Astrocyte (in vitro differentiated cells and primary cell): ENCODE results near the gene LRRN1. TPM values are rescaled to one million over a fixed set of nuclear protein-coding genes. Genes with fewer than 3 reads are reported as not detected.

ENCODE experiments used
- DNase-seq: peaks from one replicate; pipeline ENCODE4 v3.0.0-alpha.2; 2010; ENCODE audit warnings: low read depth
- FAIRE-seq: peaks from 2 replicates; lab custom pipeline; 2011; peaks lifted over from hg19 to GRCh38; lab: Jason Lieb, UNC
- H2AFZ ChIP-seq: 2 replicates; pipeline ENCODE4 v1.6.0; 2012; ENCODE audit warnings: low read depth, low read length, inconsistent platforms
- H3K27ac ChIP-seq: 2 replicates; pipeline ENCODE4 v1.5.1; 2011; ENCODE audit warnings: low read depth, low read length, inconsistent platforms
- H3K27me3 ChIP-seq: 2 replicates; pipeline ENCODE4 v1.6.0; 2011; ENCODE audit warnings: low read length, inconsistent platforms; ENCODE audit not compliant: insufficient read depth
- H3K36me3 ChIP-seq: 2 replicates; pipeline ENCODE4 v1.5.1; 2011; ENCODE audit warnings: low read length, inconsistent platforms; ENCODE audit not compliant: insufficient read depth
- H3K4me1 ChIP-seq: 2 replicates; pipeline ENCODE4 v1.5.1; 2011; ENCODE audit warnings: low read length, inconsistent platforms; ENCODE audit not compliant: insufficient read depth
- H3K4me2 ChIP-seq: 2 replicates; pipeline ENCODE4 v1.6.0; 2012; ENCODE audit warnings: low read length, inconsistent platforms
- H3K4me3 ChIP-seq: 2 replicates; pipeline ENCODE4 v1.5.1; 2011; ENCODE audit warnings: low read depth, mild to moderate bottlenecking, low read length, inconsistent platforms; ENCODE audit not compliant: insufficient read depth
- H3K79me2 ChIP-seq: 2 replicates; pipeline ENCODE4 v1.6.0; 2012; ENCODE audit warnings: mild to moderate bottlenecking, low read length, inconsistent platforms; ENCODE audit not compliant: insufficient read depth
- H3K9ac ChIP-seq: 2 replicates; pipeline ENCODE4 v1.6.0; 2012; ENCODE audit warnings: mild to moderate bottlenecking, low read length, inconsistent platforms
- H3K9me3 ChIP-seq: 2 replicates; pipeline ENCODE4 v1.5.1; 2012; ENCODE audit warnings: low read depth, mild to moderate bottlenecking, low read length, inconsistent platforms; ENCODE audit not compliant: insufficient read depth
- H4K20me1 ChIP-seq: 2 replicates; pipeline ENCODE4 v1.6.0; 2012; ENCODE audit warnings: low read length, inconsistent platforms; ENCODE audit not compliant: insufficient read depth
- H3K27ac Mint-ChIP-seq: one replicate; pipeline ENCODE4 v1.8.0; 2021; ENCODE audit warnings: mild to moderate bottlenecking, mixed read lengths; ENCODE audit not compliant: unreplicated experiment
- H3K27me3 Mint-ChIP-seq: one replicate; pipeline ENCODE4 v1.8.0; 2021; ENCODE audit warnings: low read depth, mixed read lengths; ENCODE audit not compliant: unreplicated experiment
- H3K36me3 Mint-ChIP-seq: one replicate; pipeline ENCODE4 v1.8.0; 2021; ENCODE audit warnings: low read depth, mixed read lengths; ENCODE audit not compliant: unreplicated experiment
- H3K4me1 Mint-ChIP-seq: one replicate; pipeline ENCODE4 v1.8.0; 2021; ENCODE audit warnings: low read depth, mixed read lengths; ENCODE audit not compliant: unreplicated experiment
- H3K4me3 Mint-ChIP-seq: one replicate; pipeline ENCODE4 v1.8.0; 2021; ENCODE audit warnings: mild to moderate bottlenecking, moderate library complexity, mixed read lengths; ENCODE audit not compliant: unreplicated experiment
- H3K9me3 Mint-ChIP-seq: one replicate; pipeline ENCODE4 v1.8.0; 2021; ENCODE audit warnings: mild to moderate bottlenecking, mixed read lengths; ENCODE audit not compliant: unreplicated experiment
- EZH2 ChIP-seq: IDR thresholded peaks from 2 replicates; pipeline ENCODE4 v1.6.1; 2012; ENCODE audit warnings: mild to moderate bottlenecking, low read length, inconsistent platforms; ENCODE audit not compliant: insufficient read depth
- total RNA-seq: library from RNA; stranded (reverse); gene quantifications from 2 replicates; pipeline ENCODE4 v1.2.1, GENCODE V29; 2021
- TF ChIP-seq, protein P1 (sequence below): IDR thresholded peaks from 2 replicates; pipeline ENCODE4 v1.5.1; 2011; ENCODE audit warnings: low read depth, mild to moderate bottlenecking, inconsistent platforms, low read length, moderate library complexity; ENCODE audit not compliant: insufficient read depth

Gene LRRN1
- total RNA-seq, 1 donor from 2014 or later, result 35.6 TPM

GRCh38 chr3:3771567-3771966, 27.7 kb upstream of the LRRN1 start:
- Histone ChIP-seq H3K36me3 (no peaks in the 10 kb centered on the region), H2AFZ (no peak overlapping the region), H3K27ac (no peak overlapping the region), H4K20me1 (no peaks in the 10 kb centered on the region), H3K9me3 (peaks cover 6% of the 10 kb centered on the region), H3K79me2 (no peaks in the 10 kb centered on the region), H3K4me3 (no peak overlapping the region), H3K27me3 (no peaks in the 10 kb centered on the region), H3K4me1 (no peaks in the 10 kb centered on the region), H3K4me2 (no peak overlapping the region), H3K9ac (no peak overlapping the region)
- DNase-seq (peak; percentile 44), FAIRE-seq (no peak)
- H3K4me1 Mint-ChIP-seq, result no peaks in the 10 kb centered on the region
- TF ChIP-seq, protein P1, sequence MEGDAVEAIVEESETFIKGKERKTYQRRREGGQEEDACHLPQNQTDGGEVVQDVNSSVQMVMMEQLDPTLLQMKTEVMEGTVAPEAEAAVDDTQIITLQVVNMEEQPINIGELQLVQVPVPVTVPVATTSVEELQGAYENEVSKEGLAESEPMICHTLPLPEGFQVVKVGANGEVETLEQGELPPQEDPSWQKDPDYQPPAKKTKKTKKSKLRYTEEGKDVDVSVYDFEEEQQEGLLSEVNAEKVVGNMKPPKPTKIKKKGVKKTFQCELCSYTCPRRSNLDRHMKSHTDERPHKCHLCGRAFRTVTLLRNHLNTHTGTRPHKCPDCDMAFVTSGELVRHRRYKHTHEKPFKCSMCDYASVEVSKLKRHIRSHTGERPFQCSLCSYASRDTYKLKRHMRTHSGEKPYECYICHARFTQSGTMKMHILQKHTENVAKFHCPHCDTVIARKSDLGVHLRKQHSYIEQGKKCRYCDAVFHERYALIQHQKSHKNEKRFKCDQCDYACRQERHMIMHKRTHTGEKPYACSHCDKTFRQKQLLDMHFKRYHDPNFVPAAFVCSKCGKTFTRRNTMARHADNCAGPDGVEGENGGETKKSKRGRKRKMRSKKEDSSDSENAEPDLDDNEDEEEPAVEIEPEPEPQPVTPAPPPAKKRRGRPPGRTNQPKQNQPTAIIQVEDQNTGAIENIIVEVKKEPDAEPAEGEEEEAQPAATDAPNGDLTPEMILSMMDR, result no peak
- no peak for TF ChIP-seq EZH2
- peaks cover 7% of the 10 kb centered on the region for H3K9me3 Mint-ChIP-seq
- H3K27ac Mint-ChIP-seq, result no peak overlapping the region
- peaks cover 3% of the 10 kb centered on the region for H3K36me3 Mint-ChIP-seq
- no peaks in the 10 kb centered on the region for H3K27me3 Mint-ChIP-seq
- no peak overlapping the region for H3K4me3 Mint-ChIP-seq

DNA sequence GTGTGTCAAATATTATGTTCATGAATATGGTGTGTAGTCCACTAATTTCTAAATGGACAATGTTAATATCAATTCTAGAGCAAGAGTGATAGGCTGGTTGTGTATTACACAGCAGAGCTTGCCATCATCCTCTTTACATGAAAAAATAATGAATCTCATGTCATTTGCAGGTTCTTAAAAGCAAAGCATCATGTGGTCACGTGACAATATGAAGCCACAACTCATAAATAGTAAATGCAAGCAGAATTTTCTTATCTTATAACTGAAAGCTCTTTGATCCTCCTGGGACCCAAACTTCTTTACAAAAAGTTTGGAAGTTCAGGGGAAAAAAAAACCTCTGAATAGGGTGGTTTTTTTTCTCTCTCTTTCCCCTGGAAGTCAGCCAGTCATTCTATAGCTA, 26.9 kb upstream of the LRRN1 start:
- no peaks in the 10 kb centered on the region for H3K36me3 ChIP-seq
- H3K9me3 ChIP-seq, result peaks cover 6% of the 10 kb centered on the region
- H4K20me1 ChIP-seq, result no peaks in the 10 kb centered on the region
- no peaks in the 10 kb centered on the region for H3K4me1 ChIP-seq
- H3K27me3 ChIP-seq, result no peaks in the 10 kb centered on the region
- Mint-ChIP-seq H3K27ac (no peak overlapping the region), H3K4me3 (no peak overlapping the region), H3K27me3 (no peaks in the 10 kb centered on the region), H3K9me3 (peaks cover 9% of the 10 kb centered on the region), H3K36me3 (peaks cover 3% of the 10 kb centered on the region), H3K4me1 (no peaks in the 10 kb centered on the region)
- no peak overlapping the region for H3K27ac ChIP-seq
- FAIRE-seq (no peak), DNase-seq (no peak)
- H3K4me3 ChIP-seq, result no peak overlapping the region
- H3K4me2 ChIP-seq, result no peak overlapping the region
- TF ChIP-seq, protein P1, result no peak
- TF ChIP-seq EZH2, result no peak
- no peaks in the 10 kb centered on the region for H3K79me2 ChIP-seq
- H3K9ac ChIP-seq, result no peak overlapping the region
- H2AFZ ChIP-seq, result no peak overlapping the region

DNA sequence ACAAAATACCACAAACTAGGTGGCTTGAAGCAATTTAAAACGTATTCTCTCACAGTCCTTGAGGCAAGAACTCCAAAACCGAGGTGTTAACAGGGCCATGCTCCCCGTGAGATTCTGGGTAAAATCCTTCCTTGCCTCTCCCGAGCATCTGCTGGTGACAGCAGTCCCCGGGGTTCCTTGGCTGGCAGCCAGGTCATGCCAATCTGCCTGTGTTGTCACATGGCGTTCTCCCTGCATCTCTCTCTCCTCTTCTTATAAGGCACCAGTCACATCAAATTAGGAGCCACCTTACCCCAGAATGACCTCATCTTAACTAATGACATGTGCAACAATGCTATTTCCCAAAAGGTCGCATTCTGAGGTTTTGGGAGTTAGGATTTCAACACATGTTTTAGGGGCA, 26.3 kb upstream of the LRRN1 start:
- no peak overlapping the region for H3K4me3 Mint-ChIP-seq
- H3K9me3 Mint-ChIP-seq, result peaks cover 9% of the 10 kb centered on the region
- TF ChIP-seq, protein P1, result no peak
- TF ChIP-seq EZH2, result no peak
- Histone ChIP-seq H3K4me1 (no peaks in the 10 kb centered on the region), H3K9me3 (peaks cover 6% of the 10 kb centered on the region), H3K4me2 (no peak overlapping the region), H3K36me3 (no peaks in the 10 kb centered on the region), H3K27ac (no peak overlapping the region), H2AFZ (no peak overlapping the region), H3K4me3 (no peak overlapping the region), H4K20me1 (no peaks in the 10 kb centered on the region), H3K79me2 (no peaks in the 10 kb centered on the region), H3K27me3 (no peaks in the 10 kb centered on the region), H3K9ac (no peak overlapping the region)
- FAIRE-seq (no peak), DNase-seq (no peak)
- H3K36me3 Mint-ChIP-seq, result peaks cover 3% of the 10 kb centered on the region
- H3K27me3 Mint-ChIP-seq, result no peaks in the 10 kb centered on the region
- H3K4me1 Mint-ChIP-seq, result no peaks in the 10 kb centered on the region
- H3K27ac Mint-ChIP-seq, result no peak overlapping the region
